Uterus (tissue), 4 donors: ENCODE data around the gene EEF1AKMT3. TPM values are rescaled to one million over a fixed set of nuclear protein-coding genes. Genes with fewer than 3 reads are reported as not detected.

Experiments
- DNase-seq, 2 donors: peaks; one replicate each; pipeline ENCODE4 v3.0.0-alpha.2; 2019 to 2020
- H3K27ac ChIP-seq, 2 donors: fragments of 200-600 bp; sonication (generic); 1 replicate in 1 of 2; 2 replicates in 1 of 2; pipeline ENCODE4 v1.5.1; 2016 to 2018
- H3K27me3 ChIP-seq, 2 donors: fragments of 200-600 bp; sonication (generic); one replicate each; pipeline ENCODE4 v1.5.1; 2018 to 2019; ENCODE audit warnings: control low read depth in 1 of 2
- H3K36me3 ChIP-seq, 2 donors: fragments of 200-600 bp; sonication (generic); one replicate each; pipeline ENCODE4 v1.5.1; 2019; ENCODE audit warnings: control low read depth in 1 of 2
- H3K4me1 ChIP-seq, 2 donors: fragments of 200-600 bp; sonication (generic); one replicate each; pipeline ENCODE4 v1.5.1; 2018 to 2019; ENCODE audit warnings: control low read depth in 1 of 2
- H3K4me3 ChIP-seq, 2 donors: fragments of 200-600 bp; sonication (generic); 1 replicate in 1 of 2; 2 replicates in 1 of 2; pipeline ENCODE4 v1.5.1; 2018 to 2019; ENCODE audit warnings: mild to moderate bottlenecking in 1 of 2
- H3K9me3 ChIP-seq, 2 donors: fragments of 200-600 bp; sonication (generic); one replicate each; pipeline ENCODE4 v1.5.1; 2019; ENCODE audit warnings: control low read depth in 1 of 2
- CTCF ChIP-seq, 4 experiments: fragments of 200-600 bp in 2 of 4; fragments of 450-650 bp in 2 of 4; sonication (generic) in 2 of 4; IDR thresholded peaks; one replicate each; pipeline ENCODE4 v1.5.1; 2016 to 2019; ENCODE audit warnings: antibody characterized with exemption in 4 of 4, mild to moderate bottlenecking in 2 of 4, moderate library complexity in 1 of 4
- POLR2A ChIP-seq, 2 donors: fragments of 450-650 bp; IDR thresholded peaks; one replicate each; pipeline ENCODE4 v1.6.1; 2016; ENCODE audit warnings: antibody characterized with exemption in 2 of 2, mild to moderate bottlenecking in 1 of 2, moderate library complexity in 1 of 2
- intact Hi-C: fragments of 100-400 bp; cut with DNase I; formaldehyde crosslinking; loops from one replicate; pipeline ENCODE4 v1.15.1; 2023; ENCODE audit warnings: low total_unique reads
- total RNA-seq, 4 donors: library from RNA; depleted of rRNA in 3 of 4; stranded (reverse); fragments of >200 nt in 3 of 4; gene quantifications; one replicate each; pipeline versions ENCODE4 v1.1.0 to v1.2.4, GENCODE V29; 2014 to 2023
- donor health status: DM: yes; HTN: yes; CAD: no.

Gene EEF1AKMT3
- total RNA-seq, 4 donors from 2014 or later = 2.3 to 15.5 (median 11.5) TPM

DNA sequence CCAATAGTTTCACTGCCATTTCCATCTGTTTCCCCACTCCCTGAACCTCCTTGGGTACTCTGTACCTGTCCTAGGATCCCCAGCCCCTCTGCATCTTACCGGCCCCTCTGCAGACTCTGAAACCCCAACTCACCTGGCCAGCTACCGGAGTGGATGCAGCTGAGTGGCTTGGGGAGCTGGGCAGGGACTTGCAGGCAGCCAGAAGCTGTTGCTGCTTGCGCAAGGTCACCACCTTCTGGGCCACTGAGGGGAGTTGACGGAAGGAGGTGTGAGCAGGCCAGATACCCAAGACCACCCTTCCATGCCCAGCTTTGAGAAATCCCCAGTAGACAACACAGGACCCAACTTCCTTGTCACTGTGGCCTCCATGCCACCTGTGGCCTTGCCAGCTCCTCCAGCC is 40.1 kb upstream of the EEF1AKMT3 start:
- intact Hi-C loops = no loop called here
- DNase-seq = no peak
- Histone ChIP-seq H3K9me3 (no peaks in the 10 kb centered on the region), H3K27ac (no peak overlapping the region), H3K4me1 (peaks cover 0 to 14% of the 10 kb centered on the region in 2 donors), H3K36me3 (no peaks in the 10 kb centered on the region), H3K27me3 (peaks cover 4 to 14% of the 10 kb centered on the region in 2 donors), H3K4me3 (no peak overlapping the region)
- TF ChIP-seq CTCF (IDR thresholded peaks at IDR 0.05) (no peak), POLR2A (IDR thresholded peaks at IDR 0.05) (no peak)

DNA sequence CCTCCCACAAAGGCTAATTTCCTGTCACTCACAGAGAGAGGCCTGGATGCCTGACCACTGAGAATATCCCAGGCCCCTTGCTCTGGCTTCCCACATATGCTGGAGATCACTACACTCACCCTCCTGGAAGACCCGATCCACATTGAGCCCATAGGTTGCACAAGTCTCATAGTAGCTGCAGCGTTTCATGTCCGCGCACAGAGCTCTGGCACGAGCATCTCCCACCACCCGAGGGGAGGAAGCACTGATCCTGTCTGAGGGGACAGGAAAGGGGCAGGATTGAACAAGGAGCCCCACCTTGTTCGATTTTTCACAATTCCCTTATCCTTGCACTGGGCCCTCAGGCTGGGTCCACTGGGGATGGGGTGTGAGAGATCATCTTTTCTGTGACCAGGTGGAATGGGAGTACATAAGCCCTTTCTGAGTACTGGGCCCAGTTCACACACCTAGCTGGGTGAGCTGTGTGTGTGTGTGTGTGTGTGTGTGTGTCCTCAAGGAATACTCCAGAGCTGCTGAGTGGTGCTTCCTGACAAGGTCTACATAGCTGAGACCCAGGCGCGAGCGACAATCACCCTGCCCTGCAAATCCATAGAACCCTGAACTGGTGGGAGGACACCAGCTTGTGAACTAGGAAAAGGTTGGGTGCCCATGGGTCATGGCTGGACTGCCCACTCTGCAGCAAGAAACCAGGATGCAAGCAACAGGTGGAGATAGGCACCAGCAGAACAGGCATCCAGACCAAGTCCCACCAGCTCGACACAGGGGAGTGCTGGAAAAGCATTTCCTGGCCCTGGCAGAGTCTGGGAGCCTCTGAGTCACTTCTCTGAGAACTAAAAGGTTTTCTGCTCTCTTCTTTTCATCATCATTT is 39.5 kb upstream of the EEF1AKMT3 start:
- no peaks in the 10 kb centered on the region for H3K36me3 ChIP-seq
- H3K4me1 ChIP-seq = peaks cover 0 to 21% of the 10 kb centered on the region in 2 donors
- peaks cover 6 to 20% of the 10 kb centered on the region in 2 donors for H3K27me3 ChIP-seq
- H3K27ac ChIP-seq = no peak overlapping the region
- H3K9me3 ChIP-seq = no peaks in the 10 kb centered on the region
- no peak for DNase-seq
- H3K4me3 ChIP-seq = no peak overlapping the region
- TF ChIP-seq POLR2A (IDR thresholded peaks at IDR 0.05) (no peak), CTCF (IDR thresholded peaks at IDR 0.05) (no peak)
- intact Hi-C loops = no loop called here

GRCh38 chr12:57733928-57734327 is 38.5 kb upstream of the EEF1AKMT3 start:
- TF ChIP-seq CTCF (IDR thresholded peaks at IDR 0.05) (no peak), POLR2A (IDR thresholded peaks at IDR 0.05) (no peak)
- intact Hi-C loops = no loop called here
- no peak overlapping the region for H3K27ac ChIP-seq
- no peaks in the 10 kb centered on the region for H3K9me3 ChIP-seq
- no peak for DNase-seq
- H3K36me3 ChIP-seq = no peaks in the 10 kb centered on the region
- peaks cover 0 to 29% of the 10 kb centered on the region in 2 donors for H3K4me1 ChIP-seq
- peaks cover 13 to 29% of the 10 kb centered on the region in 2 donors for H3K27me3 ChIP-seq
- H3K4me3 ChIP-seq = no peak overlapping the region

DNA sequence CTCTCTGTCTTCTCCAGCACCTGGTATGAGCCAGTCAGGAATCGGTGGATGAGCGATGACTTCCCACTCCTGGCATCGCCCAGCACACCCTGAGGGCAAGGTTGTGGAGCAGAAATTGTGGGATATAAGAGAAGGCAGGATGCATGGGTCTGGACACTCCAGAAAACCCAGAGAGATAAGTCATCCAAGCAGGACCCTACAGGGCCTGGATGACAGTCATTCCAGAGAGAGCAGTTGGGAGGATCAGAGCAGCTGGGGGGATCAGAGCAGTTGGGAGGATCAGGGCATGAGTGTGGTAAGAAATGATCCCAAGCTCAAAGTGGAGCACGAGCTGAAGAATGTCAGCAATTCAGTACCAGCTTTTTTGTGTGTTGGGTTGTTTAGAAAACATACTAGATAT is 37.8 kb upstream of the EEF1AKMT3 start:
- Histone ChIP-seq H3K4me3 (no peak overlapping the region), H3K27me3 (peaks cover 17 to 29% of the 10 kb centered on the region in 2 donors), H3K36me3 (no peaks in the 10 kb centered on the region), H3K4me1 (peaks cover 0 to 29% of the 10 kb centered on the region in 2 donors), H3K27ac (no peak overlapping the region), H3K9me3 (no peaks in the 10 kb centered on the region)
- TF ChIP-seq POLR2A (IDR thresholded peaks at IDR 0.05) = no peak
- TF ChIP-seq CTCF (IDR thresholded peaks at IDR 0.05) = no peak
- intact Hi-C loops = no loop called here
- DNase-seq = no peak

DNA sequence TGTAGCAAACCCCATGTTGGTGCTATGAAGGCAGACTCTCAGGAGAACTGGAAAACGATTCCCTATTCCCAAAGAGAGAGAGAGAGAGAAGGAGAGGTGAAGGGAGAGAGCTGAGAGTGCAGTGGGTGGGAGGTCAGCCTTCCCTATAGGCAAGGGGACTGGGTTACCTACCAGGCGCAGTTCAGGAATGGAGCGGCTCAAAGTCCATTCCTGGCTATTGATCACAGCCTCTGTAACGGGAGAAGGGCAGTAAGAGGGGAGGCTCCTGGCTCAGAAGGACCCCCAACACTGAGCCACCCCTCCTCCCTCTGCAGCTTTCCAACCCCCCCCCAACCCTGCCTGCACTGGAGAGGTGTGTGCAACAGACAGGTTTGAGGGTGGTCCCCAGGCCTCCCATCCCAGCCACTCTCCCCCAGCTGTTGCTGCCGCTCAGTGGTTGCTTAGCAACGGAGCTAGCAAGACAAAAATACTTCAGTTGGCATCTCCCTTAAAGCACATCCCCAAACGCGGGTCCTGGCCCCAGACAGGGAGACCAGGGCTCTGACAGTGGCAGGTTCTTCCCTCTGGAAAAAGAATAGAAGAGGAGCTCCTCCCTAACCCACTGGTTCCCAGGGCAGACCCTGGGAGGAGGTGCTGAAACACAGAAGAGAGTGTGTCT is 37.1 kb upstream of the EEF1AKMT3 start:
- Histone ChIP-seq H3K4me3 (no peak overlapping the region), H3K27me3 (peaks cover 18 to 29% of the 10 kb centered on the region in 2 donors), H3K9me3 (no peaks in the 10 kb centered on the region), H3K4me1 (peaks cover 0 to 29% of the 10 kb centered on the region in 2 donors), H3K36me3 (no peaks in the 10 kb centered on the region), H3K27ac (no peak overlapping the region)
- intact Hi-C loops = no loop called here
- DNase-seq = no peak
- no peak for TF ChIP-seq POLR2A (IDR thresholded peaks at IDR 0.05)
- TF ChIP-seq CTCF (IDR thresholded peaks at IDR 0.05) = no peak
